HepG2 (cell line): ENCODE data around the gene EI24.

ENCODE experiments used
- CBFB ChIP-seq: sonication (generic); formaldehyde crosslinking; IDR thresholded peaks from 2 replicates; pipeline ENCODE4 v1.4.0; 2020; ENCODE audit warnings: missing genetic modification reagents
- RFXAP ChIP-seq: sonication (generic); formaldehyde crosslinking; IDR thresholded peaks from 2 replicates; pipeline ENCODE4 v1.4.0; 2020; ENCODE audit warnings: missing genetic modification reagents, borderline replicate concordance
- TARDBP ChIP-seq: sonication (generic); formaldehyde crosslinking; IDR thresholded peaks from 2 replicates; pipeline ENCODE4 v1.8.0; 2022; ENCODE audit warnings: mild to moderate bottlenecking, missing genetic modification reagents

- TF ChIP-seq RFXAP, result no peak
- TF ChIP-seq TARDBP (CRISPR knock-in tag), result no peak
- TF ChIP-seq CBFB (CRISPR knock-in tag), result no peak
These were observed 17.3 kb downstream of the EI24 start for GRCh38 chr11:125586623-125587022.
